Skeletal muscle cell (primary cell): ENCODE data around the gene AAMDC.
"Not testable (repeated sequence)": the region's sequence is repeated elsewhere in the genome, so short reads cannot be mapped to it uniquely, and the experiment has no call there.

Experiments
- DNase-seq: peaks from one replicate; pipeline ENCODE4 v3.0.0-alpha.2; 2010; ENCODE audit warnings: low read depth
- H3K4me3 ChIP-seq: 2 replicates; pipeline ENCODE4 v1.5.1; 2011; ENCODE audit warnings: low read depth, mild to moderate bottlenecking, control low read depth, low read length, moderate library complexity

The AAMDC gene

GRCh38 chr11:77819411-77819920 lies 1.5 kb upstream of the AAMDC start:
- DNase-seq: peak; percentile 69
- peak overlapping the region; percentile 96 for H3K4me3 ChIP-seq

GRCh38 chr11:77819921-77820564 lies 901 bp upstream of the AAMDC start:
- no peak for DNase-seq

GRCh38 chr11:77821349-77821851 lies 456 bp downstream of the AAMDC start:
- no peak for DNase-seq
- H3K4me3 ChIP-seq: peak overlapping the region; percentile 96

More at GRCh38 chr11:77819921-77820564, 901 bp upstream of the AAMDC start:
- H3K4me3 ChIP-seq: peak overlapping the region; percentile 96

GRCh38 chr11:77822126-77822525 lies 1.2 kb downstream of the AAMDC start:
- peak overlapping the region; percentile 96 for H3K4me3 ChIP-seq

GRCh38 chr11:77823775-77824174 lies 2.8 kb downstream of the AAMDC start:
- H3K4me3 ChIP-seq: no peak overlapping the region
- DNase-seq: no peak

More at GRCh38 chr11:77822126-77822525, 1.2 kb downstream of the AAMDC start:
- not testable (repeated sequence) for DNase-seq

GRCh38 chr11:77828926-77829325 lies 8.0 kb downstream of the AAMDC start:
- H3K4me3 ChIP-seq: no peak overlapping the region
- no peak for DNase-seq

- DNase-seq: no peak
- H3K4me3 ChIP-seq: no peak overlapping the region
Observed at GRCh38 chr11:77833302-77833701, 12.4 kb downstream of the AAMDC start.

- no peak overlapping the region for H3K4me3 ChIP-seq
- DNase-seq: no peak
Observed at GRCh38 chr11:77842441-77843121, 21.6 kb downstream of the AAMDC start.

- not testable (repeated sequence) for DNase-seq, H3K4me3 ChIP-seq
Observed at GRCh38 chr11:77843700-77844099, 22.8 kb downstream of the AAMDC start.

GRCh38 chr11:77851503-77851902 lies 30.6 kb downstream of the AAMDC start:
- no peak for DNase-seq
- H3K4me3 ChIP-seq: no peak overlapping the region

GRCh38 chr11:77854838-77855237 lies 33.9 kb downstream of the AAMDC start:
- no peak overlapping the region for H3K4me3 ChIP-seq
- DNase-seq: no peak

GRCh38 chr11:77857906-77858457 lies 37.0 kb downstream of the AAMDC start:
- not testable (repeated sequence) for DNase-seq

GRCh38 chr11:77861444-77861843 lies 40.5 kb downstream of the AAMDC start:
- not testable (repeated sequence) for DNase-seq, H3K4me3 ChIP-seq

More at GRCh38 chr11:77857906-77858457, 37.0 kb downstream of the AAMDC start:
- H3K4me3 ChIP-seq: not testable (repeated sequence)

GRCh38 chr11:77865805-77866204 lies 44.9 kb downstream of the AAMDC start:
- DNase-seq: no peak

GRCh38 chr11:77866336-77866735 lies 45.4 kb downstream of the AAMDC start:
- DNase-seq: no peak
- H3K4me3 ChIP-seq: no peak overlapping the region

More at GRCh38 chr11:77865805-77866204, 44.9 kb downstream of the AAMDC start:
- H3K4me3 ChIP-seq: no peak overlapping the region

- no peak for DNase-seq
- no peak overlapping the region for H3K4me3 ChIP-seq
Observed at GRCh38 chr11:77868744-77869143, 47.8 kb downstream of the AAMDC start.

- no peak for DNase-seq
- no peak overlapping the region for H3K4me3 ChIP-seq
Observed at GRCh38 chr11:77871855-77872254, 50.9 kb downstream of the AAMDC start.

GRCh38 chr11:77873345-77873744 lies 52.4 kb downstream of the AAMDC start:
- no peak for DNase-seq
- no peak overlapping the region for H3K4me3 ChIP-seq

GRCh38 chr11:77874206-77874605 lies 53.3 kb downstream of the AAMDC start:
- no peak overlapping the region for H3K4me3 ChIP-seq
- no peak for DNase-seq

- no peak overlapping the region for H3K4me3 ChIP-seq
Observed at GRCh38 chr11:77876045-77876444, 55.1 kb downstream of the AAMDC start.

More at GRCh38 chr11:77876045-77876444, 55.1 kb downstream of the AAMDC start:
- no peak for DNase-seq
